Measurements from ENCODE around the gene RAD51B. TPM values are rescaled to one million over a fixed set of nuclear protein-coding genes. Genes with fewer than 3 reads are reported as not detected.

The RAD51B gene
- total RNA-seq, 1 donor from 2014 or later = 38.6 TPM

GRCh38 chr14:68486809-68487208, 667.2 kb downstream of the RAD51B start:
- H3K36me3 ChIP-seq (ENCODE audit: control insufficient read depth in 3 of 3, insufficient read depth in 3 of 3, low read length in 3 of 3) = no peaks in the 10 kb centered on the region
- H3K4me1 ChIP-seq (ENCODE audit: control insufficient read depth in 3 of 3, insufficient read depth in 3 of 3, low read length in 3 of 3) = peaks cover 0 to 2% (median 0%) of the 10 kb centered on the region in 3 donors
- H3K9ac ChIP-seq (ENCODE audit: low read depth in 1 of 3, low read length in 3 of 3) = no peak overlapping the region
- H3K27ac ChIP-seq (ENCODE audit: low read depth, low read length) = no peak overlapping the region
- H3K4me3 ChIP-seq (ENCODE audit: low read length in 3 of 3) = no peak overlapping the region
- H3K9me3 ChIP-seq (ENCODE audit: control insufficient read depth in 3 of 3, low read length in 3 of 3) = no peaks in the 10 kb centered on the region
- no peaks in the 10 kb centered on the region for H3K27me3 ChIP-seq (ENCODE audit: control insufficient read depth in 3 of 3, insufficient read depth in 3 of 3, low read length in 3 of 3)

GRCh38 chr14:68487805-68488590, 668.4 kb downstream of the RAD51B start:
- H3K27ac ChIP-seq (ENCODE audit: low read depth, low read length) = no peak overlapping the region
- peaks cover 0 to 2% (median 0%) of the 10 kb centered on the region in 3 donors for H3K4me1 ChIP-seq (ENCODE audit: control insufficient read depth in 3 of 3, insufficient read depth in 3 of 3, low read length in 3 of 3)
- H3K4me3 ChIP-seq (ENCODE audit: low read length in 3 of 3) = no peak overlapping the region
- H3K27me3 ChIP-seq (ENCODE audit: control insufficient read depth in 3 of 3, insufficient read depth in 3 of 3, low read length in 3 of 3) = no peaks in the 10 kb centered on the region
- no peak overlapping the region for H3K9ac ChIP-seq (ENCODE audit: low read depth in 1 of 3, low read length in 3 of 3)
- no peaks in the 10 kb centered on the region for H3K36me3 ChIP-seq (ENCODE audit: control insufficient read depth in 3 of 3, insufficient read depth in 3 of 3, low read length in 3 of 3)
- H3K9me3 ChIP-seq (ENCODE audit: control insufficient read depth in 3 of 3, low read length in 3 of 3) = no peaks in the 10 kb centered on the region

- no peak overlapping the region for H3K9ac ChIP-seq (ENCODE audit: low read depth in 1 of 3, low read length in 3 of 3)
- H3K9me3 ChIP-seq (ENCODE audit: control insufficient read depth in 3 of 3, low read length in 3 of 3) = no peaks in the 10 kb centered on the region
- H3K27me3 ChIP-seq (ENCODE audit: control insufficient read depth in 3 of 3, insufficient read depth in 3 of 3, low read length in 3 of 3) = no peaks in the 10 kb centered on the region
- no peak overlapping the region for H3K27ac ChIP-seq (ENCODE audit: low read depth, low read length)
- H3K4me1 ChIP-seq (ENCODE audit: control insufficient read depth in 3 of 3, insufficient read depth in 3 of 3, low read length in 3 of 3) = peaks cover 0 to 2% (median 0%) of the 10 kb centered on the region in 3 donors
- H3K4me3 ChIP-seq (ENCODE audit: low read length in 3 of 3) = no peak overlapping the region
- no peaks in the 10 kb centered on the region for H3K36me3 ChIP-seq (ENCODE audit: control insufficient read depth in 3 of 3, insufficient read depth in 3 of 3, low read length in 3 of 3)
These were observed 672.2 kb downstream of the RAD51B start for GRCh38 chr14:68491793-68492192.

GRCh38 chr14:68492381-68493151, 673.0 kb downstream of the RAD51B start:
- no peaks in the 10 kb centered on the region for H3K27me3 ChIP-seq (ENCODE audit: control insufficient read depth in 3 of 3, insufficient read depth in 3 of 3, low read length in 3 of 3)

GRCh38 chr14:68493152-68493911, 673.8 kb downstream of the RAD51B start:
- Histone ChIP-seq H3K36me3 (ENCODE audit: control insufficient read depth in 3 of 3, insufficient read depth in 3 of 3, low read length in 3 of 3) (no peaks in the 10 kb centered on the region), H3K4me1 (ENCODE audit: control insufficient read depth in 3 of 3, insufficient read depth in 3 of 3, low read length in 3 of 3) (peaks cover 0 to 2% (median 0%) of the 10 kb centered on the region in 3 donors), H3K27me3 (ENCODE audit: control insufficient read depth in 3 of 3, insufficient read depth in 3 of 3, low read length in 3 of 3) (no peaks in the 10 kb centered on the region), H3K27ac (ENCODE audit: low read depth, low read length) (no peak overlapping the region), H3K4me3 (ENCODE audit: low read length in 3 of 3) (no peak overlapping the region), H3K9me3 (ENCODE audit: control insufficient read depth in 3 of 3, low read length in 3 of 3) (no peaks in the 10 kb centered on the region), H3K9ac (ENCODE audit: low read depth in 1 of 3, low read length in 3 of 3) (no peak overlapping the region)

More at GRCh38 chr14:68492381-68493151, 673.0 kb downstream of the RAD51B start:
- no peaks in the 10 kb centered on the region for H3K9me3 ChIP-seq (ENCODE audit: control insufficient read depth in 3 of 3, low read length in 3 of 3)
- peaks cover 0 to 2% (median 0%) of the 10 kb centered on the region in 3 donors for H3K4me1 ChIP-seq (ENCODE audit: control insufficient read depth in 3 of 3, insufficient read depth in 3 of 3, low read length in 3 of 3)
- no peaks in the 10 kb centered on the region for H3K36me3 ChIP-seq (ENCODE audit: control insufficient read depth in 3 of 3, insufficient read depth in 3 of 3, low read length in 3 of 3)
- H3K27ac ChIP-seq (ENCODE audit: low read depth, low read length) = no peak overlapping the region
- no peak overlapping the region for H3K9ac ChIP-seq (ENCODE audit: low read depth in 1 of 3, low read length in 3 of 3)
- H3K4me3 ChIP-seq (ENCODE audit: low read length in 3 of 3) = no peak overlapping the region

- Histone ChIP-seq H3K9ac (ENCODE audit: low read depth in 1 of 3, low read length in 3 of 3) (no peak overlapping the region), H3K36me3 (ENCODE audit: control insufficient read depth in 3 of 3, insufficient read depth in 3 of 3, low read length in 3 of 3) (no peaks in the 10 kb centered on the region), H3K4me1 (ENCODE audit: control insufficient read depth in 3 of 3, insufficient read depth in 3 of 3, low read length in 3 of 3) (peaks cover 0 to 2% (median 0%) of the 10 kb centered on the region in 3 donors), H3K4me3 (ENCODE audit: low read length in 3 of 3) (no peak overlapping the region), H3K9me3 (ENCODE audit: control insufficient read depth in 3 of 3, low read length in 3 of 3) (no peaks in the 10 kb centered on the region), H3K27ac (ENCODE audit: low read depth, low read length) (peak overlapping the region; percentile 13), H3K27me3 (ENCODE audit: control insufficient read depth in 3 of 3, insufficient read depth in 3 of 3, low read length in 3 of 3) (no peaks in the 10 kb centered on the region)
These were observed 675.8 kb downstream of the RAD51B start for GRCh38 chr14:68495101-68496039.

GRCh38 chr14:68497011-68497410, 677.4 kb downstream of the RAD51B start:
- Histone ChIP-seq H3K9ac (ENCODE audit: low read depth in 1 of 3, low read length in 3 of 3) (no peak overlapping the region), H3K27ac (ENCODE audit: low read depth, low read length) (no peak overlapping the region), H3K4me3 (ENCODE audit: low read length in 3 of 3) (no peak overlapping the region), H3K27me3 (ENCODE audit: control insufficient read depth in 3 of 3, insufficient read depth in 3 of 3, low read length in 3 of 3) (no peaks in the 10 kb centered on the region), H3K4me1 (ENCODE audit: control insufficient read depth in 3 of 3, insufficient read depth in 3 of 3, low read length in 3 of 3) (peaks cover 0 to 9% (median 8%) of the 10 kb centered on the region in 3 donors), H3K36me3 (ENCODE audit: control insufficient read depth in 3 of 3, insufficient read depth in 3 of 3, low read length in 3 of 3) (no peaks in the 10 kb centered on the region), H3K9me3 (ENCODE audit: control insufficient read depth in 3 of 3, low read length in 3 of 3) (no peaks in the 10 kb centered on the region)

- Histone ChIP-seq H3K9ac (ENCODE audit: low read depth in 1 of 3, low read length in 3 of 3) (no peak overlapping the region), H3K27me3 (ENCODE audit: control insufficient read depth in 3 of 3, insufficient read depth in 3 of 3, low read length in 3 of 3) (no peaks in the 10 kb centered on the region), H3K36me3 (ENCODE audit: control insufficient read depth in 3 of 3, insufficient read depth in 3 of 3, low read length in 3 of 3) (no peaks in the 10 kb centered on the region), H3K27ac (ENCODE audit: low read depth, low read length) (no peak overlapping the region), H3K4me3 (ENCODE audit: low read length in 3 of 3) (no peak overlapping the region), H3K4me1 (ENCODE audit: control insufficient read depth in 3 of 3, insufficient read depth in 3 of 3, low read length in 3 of 3) (peaks cover 0 to 10% (median 9%) of the 10 kb centered on the region in 3 donors), H3K9me3 (ENCODE audit: control insufficient read depth in 3 of 3, low read length in 3 of 3) (no peaks in the 10 kb centered on the region)
These were observed 679.9 kb downstream of the RAD51B start for GRCh38 chr14:68499451-68499850.

- no peak overlapping the region for H3K4me3 ChIP-seq (ENCODE audit: low read length in 3 of 3)
- no peaks in the 10 kb centered on the region for H3K9me3 ChIP-seq (ENCODE audit: control insufficient read depth in 3 of 3, low read length in 3 of 3)
- no peak overlapping the region for H3K9ac ChIP-seq (ENCODE audit: low read depth in 1 of 3, low read length in 3 of 3)
- H3K27ac ChIP-seq (ENCODE audit: low read depth, low read length) = no peak overlapping the region
- no peaks in the 10 kb centered on the region for H3K27me3 ChIP-seq (ENCODE audit: control insufficient read depth in 3 of 3, insufficient read depth in 3 of 3, low read length in 3 of 3)
- no peaks in the 10 kb centered on the region for H3K36me3 ChIP-seq (ENCODE audit: control insufficient read depth in 3 of 3, insufficient read depth in 3 of 3, low read length in 3 of 3)
- peaks cover 1 to 14% (median 11%) of the 10 kb centered on the region in 3 donors for H3K4me1 ChIP-seq (ENCODE audit: control insufficient read depth in 3 of 3, insufficient read depth in 3 of 3, low read length in 3 of 3)
These were observed 681.6 kb downstream of the RAD51B start for GRCh38 chr14:68501171-68501570.
